Measurements from ENCODE around the gene AAGAB.

DNA sequence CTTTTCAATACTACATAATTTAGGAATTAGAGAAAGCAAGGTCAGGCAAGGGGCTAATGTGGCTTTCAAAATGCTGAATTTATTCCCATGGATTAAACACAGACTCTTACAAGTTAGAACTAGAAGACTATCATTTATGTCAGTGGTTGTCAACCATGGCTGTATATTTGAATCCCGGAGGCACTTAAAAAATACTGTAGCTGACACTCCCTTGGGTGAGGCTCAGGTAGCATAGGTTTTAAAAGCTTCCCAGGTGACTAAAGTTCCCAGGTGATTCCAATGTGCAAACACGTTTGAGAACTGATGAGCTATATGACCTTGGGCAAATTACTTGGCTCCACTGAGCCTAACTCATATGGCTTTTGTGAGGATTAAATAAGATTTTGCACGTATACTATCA is 29.6 kb downstream of the AAGAB start:
- TF ChIP-seq, protein P1, sequence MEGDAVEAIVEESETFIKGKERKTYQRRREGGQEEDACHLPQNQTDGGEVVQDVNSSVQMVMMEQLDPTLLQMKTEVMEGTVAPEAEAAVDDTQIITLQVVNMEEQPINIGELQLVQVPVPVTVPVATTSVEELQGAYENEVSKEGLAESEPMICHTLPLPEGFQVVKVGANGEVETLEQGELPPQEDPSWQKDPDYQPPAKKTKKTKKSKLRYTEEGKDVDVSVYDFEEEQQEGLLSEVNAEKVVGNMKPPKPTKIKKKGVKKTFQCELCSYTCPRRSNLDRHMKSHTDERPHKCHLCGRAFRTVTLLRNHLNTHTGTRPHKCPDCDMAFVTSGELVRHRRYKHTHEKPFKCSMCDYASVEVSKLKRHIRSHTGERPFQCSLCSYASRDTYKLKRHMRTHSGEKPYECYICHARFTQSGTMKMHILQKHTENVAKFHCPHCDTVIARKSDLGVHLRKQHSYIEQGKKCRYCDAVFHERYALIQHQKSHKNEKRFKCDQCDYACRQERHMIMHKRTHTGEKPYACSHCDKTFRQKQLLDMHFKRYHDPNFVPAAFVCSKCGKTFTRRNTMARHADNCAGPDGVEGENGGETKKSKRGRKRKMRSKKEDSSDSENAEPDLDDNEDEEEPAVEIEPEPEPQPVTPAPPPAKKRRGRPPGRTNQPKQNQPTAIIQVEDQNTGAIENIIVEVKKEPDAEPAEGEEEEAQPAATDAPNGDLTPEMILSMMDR (IDR thresholded peaks at IDR 0.05; ENCODE audit: low read depth, low read length): no peak
- TF ChIP-seq MYC (IDR thresholded peaks at IDR 0.05; ENCODE audit: low read depth, low read length): no peak
- no peak for TF ChIP-seq POLR2A (IDR thresholded peaks at IDR 0.05; ENCODE audit: extremely low read depth, insufficient read length)
- TF ChIP-seq, protein P2, sequence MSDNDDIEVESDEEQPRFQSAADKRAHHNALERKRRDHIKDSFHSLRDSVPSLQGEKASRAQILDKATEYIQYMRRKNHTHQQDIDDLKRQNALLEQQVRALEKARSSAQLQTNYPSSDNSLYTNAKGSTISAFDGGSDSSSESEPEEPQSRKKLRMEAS (IDR thresholded peaks at IDR 0.05; ENCODE audit: low read depth, low read length): no peak
